IMR-90 (cell line): ENCODE measurements around the gene KLF11. TPM values are rescaled to one million over a fixed set of nuclear protein-coding genes. Genes with fewer than 3 reads are reported as not detected.

Experiments
- ATAC-seq: fragments of 200-7000 bp; cut with Tn5 transposase; 2 replicates; pipeline ENCODE4 v1.9.1; 2020; ENCODE audit warnings: low read depth, mild to moderate bottlenecking, moderate library complexity
- BruUV-seq: library from RNA; stranded (reverse); fragments of 400-500 nt; replicated peaks from 2 replicates; lab custom pipeline; 2021; lab: Mats Ljungman, UMichigan
- CTCF ChIA-PET: fragments of 300-600 bp; formaldehyde crosslinking; extraction: SDS; loops from one replicate; lab custom pipeline; 2021; ENCODE audit warnings: antibody characterized with exemption; lab: Yijun Ruan, JAX
- POLR2A ChIA-PET: fragments of 300-600 bp; sonication (Branson Sonifier 250); formaldehyde crosslinking; loops from one replicate; lab custom pipeline; 2022; ENCODE audit warnings: antibody characterized with exemption; ENCODE audit not compliant: unreplicated experiment; lab: Charles Lee
- DNase-seq: peaks from one replicate; pipeline ENCODE4 v3.0.0; 2013
- H2AFZ ChIP-seq: replicated peaks from 2 replicates; pipeline ENCODE3; 2013; ENCODE audit warnings: low read length, mild to moderate bottlenecking; ENCODE audit not compliant: poor library complexity
- H2AK5ac ChIP-seq: 2 replicates; pipeline ENCODE4 v1.6.1; 2013; ENCODE audit warnings: low read depth, low read length, inconsistent platforms
- H2AK9ac ChIP-seq: replicated peaks from 2 replicates; pipeline ENCODE3; 2013; ENCODE audit warnings: mild to moderate bottlenecking, low read depth, low read length, moderate library complexity; ENCODE audit not compliant: poor library complexity
- H2BK120ac ChIP-seq: 2 replicates; pipeline ENCODE4 v1.6.1; 2013; ENCODE audit warnings: low read depth, low read length, inconsistent platforms
- H2BK15ac ChIP-seq: 3 replicates; pipeline ENCODE4 v1.6.1; 2013; ENCODE audit warnings: low read depth, low read length, inconsistent platforms
- H2BK20ac ChIP-seq: 2 replicates; pipeline ENCODE4 v1.6.1; 2013; ENCODE audit warnings: low read depth, mild to moderate bottlenecking, inconsistent platforms, low read length, moderate library complexity
- H2BK5ac ChIP-seq: 2 replicates; pipeline ENCODE4 v1.6.1; 2013; ENCODE audit warnings: mild to moderate bottlenecking, low read depth, low read length, inconsistent platforms; ENCODE audit not compliant: poor library complexity, severe bottlenecking
- H3K14ac ChIP-seq: replicated peaks from 2 replicates; pipeline ENCODE4 v1.6.1; 2013; ENCODE audit warnings: low read depth, low read length, inconsistent platforms
- H3K18ac ChIP-seq: 2 replicates; pipeline ENCODE4 v1.6.1; 2013; ENCODE audit warnings: low read depth, low read length, control low read depth
- H3K23ac ChIP-seq: 2 replicates; pipeline ENCODE4 v1.6.1; 2013; ENCODE audit warnings: low read depth, low read length, inconsistent platforms
- H3K27ac ChIP-seq: 2 replicates; pipeline ENCODE4 v1.5.1; 2013; ENCODE audit warnings: mild to moderate bottlenecking, control low read depth, low read length; ENCODE audit not compliant: insufficient read depth
- H3K27me3 ChIP-seq: 2 replicates; pipeline ENCODE4 v1.6.1; 2013; ENCODE audit warnings: low read length; ENCODE audit not compliant: control insufficient read depth, insufficient read depth
- H3K36me3 ChIP-seq: 2 replicates; pipeline ENCODE4 v1.6.1; 2013; ENCODE audit warnings: low read length, mixed read lengths; ENCODE audit not compliant: control insufficient read depth, insufficient read depth
- H3K4ac ChIP-seq: 2 replicates; pipeline ENCODE4 v1.6.1; 2013; ENCODE audit warnings: low read depth, low read length, inconsistent platforms
- H3K4me1 ChIP-seq: 2 replicates; pipeline ENCODE4 v1.6.1; 2013; ENCODE audit warnings: low read length, mixed read lengths; ENCODE audit not compliant: control insufficient read depth, insufficient read depth
- H3K4me2 ChIP-seq: 2 replicates; pipeline ENCODE4 v1.6.1; 2013; ENCODE audit warnings: low read depth, mild to moderate bottlenecking, control low read depth, low read length, moderate library complexity
- H3K4me3 ChIP-seq: 2 replicates; pipeline ENCODE4 v1.5.1; 2013; ENCODE audit warnings: low read depth, mild to moderate bottlenecking, control low read depth, low read length, moderate library complexity; ENCODE audit not compliant: insufficient read depth
- H3K56ac ChIP-seq: 2 replicates; pipeline ENCODE4 v1.6.1; 2013; ENCODE audit warnings: low read length, inconsistent platforms; ENCODE audit not compliant: insufficient read depth; ENCODE audit errors: extremely low read depth
- H3K79me1 ChIP-seq, 2 experiments: 2 replicates each; pipeline ENCODE4 v1.6.1; 2013; ENCODE audit warnings: low read length in 2 of 2, inconsistent platforms in 1 of 2, low read depth in 1 of 2
- H3K9ac ChIP-seq: 2 replicates; pipeline ENCODE4 v1.6.1; 2013; ENCODE audit warnings: low read depth, low read length, control low read depth
- H3K9me1 ChIP-seq: 2 replicates; pipeline ENCODE4 v1.6.1; 2013; ENCODE audit warnings: low read length, inconsistent platforms; ENCODE audit not compliant: insufficient read depth
- H3K9me3 ChIP-seq: 2 replicates; pipeline ENCODE4 v1.6.1; 2013; ENCODE audit warnings: low read length; ENCODE audit not compliant: control insufficient read depth, insufficient read depth
- H4K20me1 ChIP-seq: 2 replicates; pipeline ENCODE4 v1.6.1; 2013; ENCODE audit warnings: low read length, inconsistent platforms; ENCODE audit not compliant: insufficient read depth
- H4K5ac ChIP-seq: 2 replicates; pipeline ENCODE4 v1.6.1; 2013; ENCODE audit warnings: mild to moderate bottlenecking, low read depth, low read length, control low read depth
- H4K8ac ChIP-seq, 2 experiments: 2 replicates each; pipeline ENCODE4 v1.6.1; 2013; ENCODE audit warnings: low read depth in 2 of 2, low read length in 2 of 2, control low read depth in 1 of 2, inconsistent platforms in 1 of 2
- H4K91ac ChIP-seq: 2 replicates; pipeline ENCODE4 v1.6.1; 2013; ENCODE audit warnings: low read depth, low read length, inconsistent platforms; ENCODE audit not compliant: insufficient read depth
- BHLHE40 ChIP-seq: fragments of 150-350 bp; IDR thresholded peaks from 2 replicates; pipeline ENCODE4 v1.6.1; 2016; ENCODE audit warnings: mild to moderate bottlenecking, low read depth, low read length
- CEBPB ChIP-seq: IDR thresholded peaks from 2 replicates; pipeline ENCODE4 v1.6.1; 2012; ENCODE audit warnings: low read depth, low read length, improper control_type of control experiment
- CTCF ChIP-seq: conservative IDR thresholded peaks from 2 replicates; pipeline ENCODE4 v1.5.1; 2012; ENCODE audit warnings: mild to moderate bottlenecking, low read depth, low read length, improper control_type of control experiment
- ELK1 ChIP-seq: fragments of 150-350 bp; IDR thresholded peaks from 2 replicates; pipeline ENCODE4 v1.6.1; 2016; ENCODE audit warnings: low read depth, mild to moderate bottlenecking, low read length, moderate library complexity, borderline replicate concordance
- FOS ChIP-seq: fragments of 150-350 bp; IDR thresholded peaks from 2 replicates; pipeline ENCODE4 v1.6.1; 2016; ENCODE audit warnings: low read depth, low read length
- MAFK ChIP-seq: IDR thresholded peaks from 2 replicates; pipeline ENCODE4 v1.6.1; 2012; ENCODE audit warnings: low read depth, low read length, improper control_type of control experiment
- MAZ ChIP-seq: IDR thresholded peaks from 2 replicates; pipeline ENCODE4 v1.6.1; 2012; ENCODE audit warnings: low read depth, mild to moderate bottlenecking, low read length, improper control_type of control experiment, moderate library complexity, borderline replicate concordance
- MXI1 ChIP-seq: IDR thresholded peaks from 2 replicates; pipeline ENCODE4 v1.6.1; 2012; ENCODE audit warnings: low read depth, mild to moderate bottlenecking, low read length, moderate library complexity, borderline replicate concordance
- NFE2L2 ChIP-seq: fragments of 150-350 bp; IDR thresholded peaks from 2 replicates; pipeline ENCODE4 v1.6.1; 2016; ENCODE audit warnings: low read depth, mild to moderate bottlenecking, low read length
- POLR2A ChIP-seq: IDR thresholded peaks from 2 replicates; pipeline ENCODE4 v1.6.1; 2012; ENCODE audit warnings: mild to moderate bottlenecking, low read depth, low read length
- RCOR1 ChIP-seq: IDR thresholded peaks from 2 replicates; pipeline ENCODE4 v1.6.1; 2012; ENCODE audit warnings: mild to moderate bottlenecking, low read length, improper control_type of control experiment; ENCODE audit not compliant: insufficient replicate concordance
- RFX5 ChIP-seq: IDR thresholded peaks from 2 replicates; pipeline ENCODE4 v1.8.0; 2012; ENCODE audit warnings: low read depth, mild to moderate bottlenecking, low read length, moderate library complexity
- SMC3 ChIP-seq: fragments of 150-350 bp; IDR thresholded peaks from 2 replicates; pipeline ENCODE4 v1.6.1; 2016; ENCODE audit warnings: low read depth, mild to moderate bottlenecking, antibody characterized with exemption, low read length, moderate library complexity
- USF2 ChIP-seq: fragments of 150-350 bp; IDR thresholded peaks from 2 replicates; pipeline ENCODE4 v1.6.1; 2017; ENCODE audit warnings: mild to moderate bottlenecking, antibody characterized with exemption, low read length, low read depth
- WGBS, 2 experiments: methylation state at CpG; one replicate each; pipeline versions ENCODE4 v1.1.5 to v1.1.7; 2013; ENCODE audit warnings: missing lambda C conversion rate in 2 of 2; ENCODE audit not compliant: insufficient read length in 1 of 2; ENCODE audit errors: extremely low coverage in 2 of 2; 5-methylcytosine and 5-hydroxymethylcytosine counted together
- dilution Hi-C: fragments of 300-500 bp; cut with HindIII; formaldehyde crosslinking; loops from one replicate; pipeline ENCODE4 v1.14.3; 2018; ENCODE audit warnings: low sequenced_read_pairs; ENCODE audit not compliant: unreplicated experiment
- in situ Hi-C: fragments of 300-500 bp; cut with MboI; formaldehyde crosslinking; loops from 3 replicates; pipeline ENCODE4 v1.14.3; 2019; ENCODE audit warnings: low sequenced_read_pairs, inconsistent platforms, mixed read lengths
- intact Hi-C: fragments of 100-400 bp; cut with micrococcal nuclease; formaldehyde crosslinking; loops from 2 replicates; pipeline ENCODE4 v1.10.0; 2022
- polyA plus RNA-seq, 3 experiments: library from polyadenylated mRNA; depleted of rRNA; stranded (reverse); fragments of >200 nt; gene quantifications; 2 replicates each; pipeline ENCODE4 v1.2.3, GENCODE V29; 2012; ENCODE audit warnings: low replicate concordance in 1 of 3
- total RNA-seq: library from RNA; depleted of rRNA; stranded (reverse); fragments of >200 nt; gene quantifications from 2 replicates; pipeline ENCODE4 v1.2.3, GENCODE V29; 2012

The KLF11 gene
- total and polyA plus RNA-seq, 2 of the 4 experiments (the other 2 are of a cell fraction), result 2.0 to 2.4 TPM

GRCh38 chr2:10028988-10029874 is 14.1 kb upstream of the KLF11 start:
- CTCF ChIA-PET, result no interaction called here
- no peak for TF ChIP-seq ELK1
- no peak for TF ChIP-seq CTCF
- TF ChIP-seq MXI1, result no peak
- no peak for TF ChIP-seq MAFK
- no peak for TF ChIP-seq FOS
- TF ChIP-seq POLR2A, result no peak
- no peak for TF ChIP-seq NFE2L2
- no peak for TF ChIP-seq USF2
- no peak for TF ChIP-seq RCOR1
- no peak for TF ChIP-seq SMC3
- TF ChIP-seq BHLHE40, result no peak
- no peak for TF ChIP-seq CEBPB
- no peak for TF ChIP-seq MAZ
- no peak for TF ChIP-seq RFX5

More at GRCh38 chr2:10028988-10029874, 14.1 kb upstream of the KLF11 start:
- Histone ChIP-seq H3K23ac (no peak overlapping the region), H2BK15ac (no peak overlapping the region), H3K27me3 (no peaks in the 10 kb centered on the region), H4K91ac (no peak overlapping the region), H3K9ac (no peak overlapping the region), H3K18ac (no peak overlapping the region), H3K27ac (no peak overlapping the region), H2BK5ac (no peak overlapping the region), H3K14ac (no peak overlapping the region), H3K9me3 (peaks cover 2% of the 10 kb centered on the region; the same call in 1 of the 2 replicates), H3K9me1 (no peaks in the 10 kb centered on the region; the same call in 1 of the 2 replicates), H3K4me1 (no peaks in the 10 kb centered on the region; the same call in 1 of the 2 replicates), H3K36me3 (no peaks in the 10 kb centered on the region), H2AFZ (peak overlapping the region; percentile 28), H4K8ac (no peak overlapping the region), H4K20me1 (no peaks in the 10 kb centered on the region), H2AK9ac (peak overlapping the region; percentile 52), H2BK20ac (no peak overlapping the region), H3K4me3 (no peak overlapping the region), H3K4me2 (no peak overlapping the region), H3K79me1 (no peaks in the 10 kb centered on the region), H3K4ac (no peak overlapping the region; the same call in 1 of the 2 replicates), H4K5ac (no peak overlapping the region), H2BK120ac (no peak overlapping the region), H3K56ac (no peak overlapping the region), H2AK5ac (no peak overlapping the region; the same call in 1 of the 2 replicates)
- BruUV-seq, result no TSS peak
- DNase-seq (no peak), ATAC-seq (no peak)
- dilution Hi-C loops, result no loop called here
- intact Hi-C loops, result no loop called here
- POLR2A ChIA-PET, result no interaction called here
- 100% methylated on average over 2 of the region's 26 CpGs; no CpG with 5 or more reads in 1 of the 2 experiments for WGBS, 2 experiments
- in situ Hi-C loops, result no loop called here
